A549 (cell line): ENCODE data around the gene ZNF22. TPM values are rescaled to one million over a fixed set of nuclear protein-coding genes. Genes with fewer than 3 reads are reported as not detected.

Source experiments
- ATAC-seq, 2 experiments: fragments of 200-7000 bp in 1 of 2; fragments of >200 bp in 1 of 2; cut with Nextera tagmentation in 1 of 2; cut with Tn5 transposase in 1 of 2; 3 replicates each; pipeline versions ENCODE4 v1.8.0 to v1.9.1; 2018 to 2020; ENCODE audit warnings: mild to moderate bottlenecking in 1 of 2, moderate library complexity in 1 of 2
- CTCF ChIA-PET: fragments of 300-600 bp; sonication (Branson Sonifier 250); formaldehyde crosslinking; extraction: SDS; loops from one replicate; lab custom pipeline; 2021; ENCODE audit warnings: antibody characterized with exemption, inconsistent platforms; lab: Yijun Ruan, JAX
- POLR2A ChIA-PET: fragments of 350-600 bp; formaldehyde crosslinking; extraction: SDS; loops from one replicate; lab custom pipeline; 2021; ENCODE audit warnings: antibody characterized with exemption, inconsistent platforms; lab: Yijun Ruan, JAX
- DNase-seq, 2 experiments: peaks; one replicate each; pipeline versions ENCODE4 v3.0.0 to v3.0.0-alpha.2; 2011 to 2016; ENCODE audit warnings: low read depth in 1 of 2, low spot score in 1 of 2
- FAIRE-seq: peaks from 2 replicates; lab custom pipeline; 2011; peaks lifted over from hg19 to GRCh38; lab: Jason Lieb, UNC
- H3K27ac ChIP-seq, 2 experiments: fragments of >200 bp; sonication (Bioruptor Twin); formaldehyde crosslinking; 3 replicates each; pipeline ENCODE4 v1.5.1; 2016 to 2017
- H3K4me1 ChIP-seq: fragments of >200 bp; sonication (Bioruptor Twin); formaldehyde crosslinking; 3 replicates; pipeline ENCODE4 v1.6.1; 2016
- H3K4me2 ChIP-seq: fragments of >200 bp; sonication (Bioruptor Twin); formaldehyde crosslinking; 3 replicates; pipeline ENCODE4 v1.6.1; 2016
- H3K4me3 ChIP-seq: fragments of >200 bp; sonication (Bioruptor Twin); formaldehyde crosslinking; 3 replicates; pipeline ENCODE4 v1.5.1; 2016
- H3K9me3 ChIP-seq: fragments of >200 bp; sonication (Bioruptor Twin); formaldehyde crosslinking; 3 replicates; pipeline ENCODE4 v1.6.1; 2016
- BCL3 ChIP-seq: fragments of >200 bp; sonication (Bioruptor Twin); formaldehyde crosslinking; IDR thresholded peaks from 3 replicates; pipeline ENCODE4 v1.6.1; 2016
- BHLHE40 ChIP-seq: IDR thresholded peaks from 2 replicates; pipeline ENCODE4 v1.6.1; 2012; ENCODE audit warnings: low read depth, low read length, inconsistent platforms
- CBX2 ChIP-seq: fragments of 200-600 bp; sonication (generic); IDR thresholded peaks from 2 replicates; pipeline ENCODE4 v1.6.1; 2016; ENCODE audit warnings: low read depth, mild to moderate bottlenecking, borderline replicate concordance
- CBX8 ChIP-seq: fragments of 200-600 bp; sonication (generic); IDR thresholded peaks from 2 replicates; pipeline ENCODE4 v1.6.1; 2016
- EP300 ChIP-seq, 2 experiments: fragments of >200 bp; sonication (Bioruptor Twin); formaldehyde crosslinking; IDR thresholded peaks; 2 replicates in 1 of 2; 3 replicates in 1 of 2; pipeline ENCODE4 v1.6.1; 2016 to 2017
- HES2 ChIP-seq: fragments of >200 bp; sonication (Bioruptor Twin); formaldehyde crosslinking; IDR thresholded peaks from 2 replicates; pipeline ENCODE4 v1.6.1; 2016
- HMGXB4 ChIP-seq: fragments of 250-450 bp; sonication (Bioruptor Pico); IDR thresholded peaks from 2 replicates; pipeline ENCODE4 v1.5.0; 2021; ENCODE audit warnings: mild to moderate bottlenecking, moderate library complexity, borderline replicate concordance
- HOXA7 ChIP-seq: fragments of 250-450 bp; sonication (Bioruptor Pico); IDR thresholded peaks from 2 replicates; pipeline ENCODE4 v1.5.0; 2020; ENCODE audit warnings: mild to moderate bottlenecking, moderate library complexity
- HOXB5 ChIP-seq: fragments of 250-450 bp; sonication (Bioruptor Pico); IDR thresholded peaks from 2 replicates; pipeline ENCODE4 v1.5.0; 2020; ENCODE audit warnings: mild to moderate bottlenecking, moderate library complexity
- JUN ChIP-seq, 2 experiments: fragments of >200 bp; sonication (Bioruptor Twin); formaldehyde crosslinking; IDR thresholded peaks; 2 replicates in 1 of 2; 3 replicates in 1 of 2; pipeline ENCODE4 v1.6.1; 2016 to 2017
- KDM5A ChIP-seq: fragments of 200-600 bp; sonication (generic); IDR thresholded peaks from 2 replicates; pipeline ENCODE4 v1.6.1; 2016; ENCODE audit warnings: antibody characterized with exemption, mild to moderate bottlenecking
- NFE2L2 ChIP-seq: fragments of 150-350 bp; conservative IDR thresholded peaks from 2 replicates; pipeline ENCODE4 v1.6.1; 2014; ENCODE audit warnings: low read length
- PBX3 ChIP-seq: IDR thresholded peaks from 2 replicates; pipeline ENCODE4 v1.6.1; 2012
- PHF8 ChIP-seq: fragments of 200-600 bp; sonication (generic); IDR thresholded peaks from 2 replicates; pipeline ENCODE4 v1.6.1; 2016; ENCODE audit warnings: low read depth, mild to moderate bottlenecking, antibody characterized with exemption, moderate library complexity, borderline replicate concordance
- POLR2A ChIP-seq: IDR thresholded peaks from 2 replicates; pipeline ENCODE4 v1.6.1; 2012; ENCODE audit warnings: mild to moderate bottlenecking, low read length
- RAD21 ChIP-seq, 2 experiments: fragments of >200 bp in 1 of 2; sonication (Bioruptor Twin) in 1 of 2; formaldehyde crosslinking in 1 of 2; IDR thresholded peaks in 1 of 2; conservative IDR thresholded peaks in 1 of 2; 2 replicates in 1 of 2; 3 replicates in 1 of 2; pipeline ENCODE4 v1.6.1; 2012 to 2018; ENCODE audit warnings: inconsistent platforms in 1 of 2
- RCOR1 ChIP-seq: fragments of 150-350 bp; IDR thresholded peaks from 2 replicates; pipeline ENCODE4 v1.6.1; 2014; ENCODE audit warnings: antibody characterized with exemption, low read length, low read depth
- RFX5 ChIP-seq: fragments of 450-650 bp; IDR thresholded peaks from 2 replicates; pipeline ENCODE4 v1.7.1; 2014; ENCODE audit warnings: antibody characterized with exemption, mild to moderate bottlenecking, moderate library complexity
- RNF2 ChIP-seq: fragments of 200-600 bp; sonication (generic); IDR thresholded peaks from 2 replicates; pipeline ENCODE4 v1.6.1; 2016; ENCODE audit warnings: low read depth, mild to moderate bottlenecking, antibody characterized with exemption, moderate library complexity, borderline replicate concordance
- SMC3 ChIP-seq: fragments of >200 bp; sonication (Bioruptor Twin); formaldehyde crosslinking; IDR thresholded peaks from 3 replicates; pipeline ENCODE4 v1.6.1; 2018; ENCODE audit warnings: inconsistent platforms
- SREBF2 ChIP-seq: fragments of 450-650 bp; IDR thresholded peaks from 2 replicates; pipeline ENCODE4 v1.6.1; 2014; ENCODE audit warnings: mild to moderate bottlenecking, moderate library complexity
- ZFP36 ChIP-seq: fragments of 450-650 bp; IDR thresholded peaks from 2 replicates; pipeline ENCODE4 v1.6.1; 2014; ENCODE audit warnings: borderline replicate concordance; ENCODE audit not compliant: partially characterized antibody
- WGBS: methylation state at CpG from one replicate; pipeline ENCODE4 v1.1.6; 2017; ENCODE audit errors: missing lambda C conversion rate; 5-methylcytosine and 5-hydroxymethylcytosine counted together
- polyA plus RNA-seq, 4 experiments: library from polyadenylated mRNA; depleted of rRNA in 3 of 4; stranded (reverse); fragments of >200 nt; fragmentation: RNase III in 1 of 4; extraction: RNeasy Plus Mini Kit Qiagen cat#74134 plus additional on column Dnase treatment in 1 of 4; gene quantifications; 2 replicates in 3 of 4; 3 replicates in 1 of 4; pipeline ENCODE4 v1.2.3, GENCODE V29; 2011 to 2017
- TF ChIP-seq, protein P1 (sequence below): fragments of 150-350 bp; IDR thresholded peaks from 2 replicates; pipeline ENCODE4 v1.6.1; 2014; ENCODE audit warnings: low read depth, mild to moderate bottlenecking, low read length
- TF ChIP-seq, protein P2 (sequence below): fragments of >200 bp; sonication (Bioruptor Twin); formaldehyde crosslinking; IDR thresholded peaks from 3 replicates; pipeline ENCODE4 v1.5.1; 2016

ZNF22 gene
- polyA plus RNA-seq, 2 of the 4 experiments (the other 2 are of a cell fraction), result 8.5 to 13.0 TPM

DNA sequence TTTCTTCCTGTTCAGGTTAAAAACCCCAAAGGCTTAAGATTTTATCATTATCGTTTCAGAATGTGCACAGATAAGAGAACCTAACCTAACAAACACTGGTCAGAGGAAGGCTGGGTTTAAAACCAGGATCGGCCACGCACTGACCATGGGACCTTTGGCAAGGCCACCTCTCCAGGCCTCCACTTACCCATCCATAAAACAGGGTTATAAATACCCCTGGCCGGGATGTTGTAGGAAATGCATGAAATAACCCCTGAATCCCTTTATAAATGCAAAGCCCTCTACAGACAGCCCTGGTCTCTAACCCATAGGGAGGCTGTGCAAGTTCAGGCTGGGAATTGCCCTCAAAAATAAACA lies 22.5 kb upstream of the ZNF22 start:
- ATAC-seq (no peak), FAIRE-seq (no peak), DNase-seq (no peak)
- Histone ChIP-seq H3K4me2 (peak overlapping the region; percentile 93), H3K9me3 (no peaks in the 10 kb centered on the region), H3K27ac (peak overlapping the region; percentile 82 to 92), H3K4me1 (peaks cover 61% of the 10 kb centered on the region), H3K4me3 (peak overlapping the region; percentile 21; the same call in 1 of the 3 replicates)
- ChIA-PET POLR2A (interaction anchor here (1.0 to 1.2 kb wide), 3 partner anchors 9 to 20 kb away, joined by 3 to 12 read pairs (median 5); partner anchors contain the start of gene RASSF4), CTCF (interaction anchor here (1.0 to 9.7 kb wide), 6 partner anchors 9 to 46 kb away, joined by 3 to 69 read pairs (median 4); no protein-coding TSS in a partner anchor)
- 90% methylated on average over 4 of the region's 4 CpGs for WGBS
- TF ChIP-seq EP300 (IDR thresholded peaks at IDR 0.05) (no peak), ZFP36 (no peak), CBX2 (no peak)

- ChIA-PET POLR2A (interaction anchor here (0.6 to 1.2 kb wide), 7 partner anchors 10 to 67 kb away, joined by 3 to 12 read pairs (median 4); partner anchors contain the start of genes RASSF4 and TMEM72), CTCF (interaction anchor here (1.0 to 9.7 kb wide), 7 partner anchors 10 to 46 kb away, joined by 3 to 69 read pairs (median 4); no protein-coding TSS in a partner anchor)
- Histone ChIP-seq H3K4me3 (peak within 1 kb of the TSS; percentile 21; the same call in 1 of the 3 replicates), H3K4me2 (peak within 1 kb of the TSS; percentile 93), H3K4me1 (peaks cover 61% of the 10 kb centered on the region), H3K27ac (peak within 1 kb of the TSS; percentile 82 to 92), H3K9me3 (no peaks in the 10 kb centered on the region)
- no peak for FAIRE-seq
- WGBS, result 23% methylated on average over 11 of the region's 12 CpGs
- peak; percentile 35 to 63 for ATAC-seq
- DNase-seq, result peak; percentile 69 to 88
- TF ChIP-seq POLR2A, result peak; percentile 56
- no peak for TF ChIP-seq HMGXB4 (CRISPR knock-in tag)
- TF ChIP-seq HOXA7 (CRISPR knock-in tag), result no peak
- TF ChIP-seq RCOR1, result no peak
- no peak for TF ChIP-seq RFX5
- TF ChIP-seq RAD21 (conservative IDR thresholded peaks at IDR 0.05 in 1 of 2, IDR thresholded peaks at IDR 0.05 in 1 of 2), result no peak
- peak; percentile 100 for TF ChIP-seq HOXB5 (CRISPR knock-in tag)
- no peak for TF ChIP-seq NFE2L2
- no peak for TF ChIP-seq BCL3
- TF ChIP-seq JUN (IDR thresholded peaks at IDR 0.05), result no peak
- TF ChIP-seq BHLHE40, result no peak
- TF ChIP-seq RNF2, result no peak
- peak; percentile 57; the same call in 1 of the 2 replicates for TF ChIP-seq PHF8
- TF ChIP-seq, protein P1, sequence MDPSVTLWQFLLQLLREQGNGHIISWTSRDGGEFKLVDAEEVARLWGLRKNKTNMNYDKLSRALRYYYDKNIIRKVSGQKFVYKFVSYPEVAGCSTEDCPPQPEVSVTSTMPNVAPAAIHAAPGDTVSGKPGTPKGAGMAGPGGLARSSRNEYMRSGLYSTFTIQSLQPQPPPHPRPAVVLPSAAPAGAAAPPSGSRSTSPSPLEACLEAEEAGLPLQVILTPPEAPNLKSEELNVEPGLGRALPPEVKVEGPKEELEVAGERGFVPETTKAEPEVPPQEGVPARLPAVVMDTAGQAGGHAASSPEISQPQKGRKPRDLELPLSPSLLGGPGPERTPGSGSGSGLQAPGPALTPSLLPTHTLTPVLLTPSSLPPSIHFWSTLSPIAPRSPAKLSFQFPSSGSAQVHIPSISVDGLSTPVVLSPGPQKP, result no peak
- TF ChIP-seq SREBF2, result no peak
- TF ChIP-seq CBX8, result no peak
- TF ChIP-seq PBX3, result peak; percentile 91
- TF ChIP-seq, protein P2, sequence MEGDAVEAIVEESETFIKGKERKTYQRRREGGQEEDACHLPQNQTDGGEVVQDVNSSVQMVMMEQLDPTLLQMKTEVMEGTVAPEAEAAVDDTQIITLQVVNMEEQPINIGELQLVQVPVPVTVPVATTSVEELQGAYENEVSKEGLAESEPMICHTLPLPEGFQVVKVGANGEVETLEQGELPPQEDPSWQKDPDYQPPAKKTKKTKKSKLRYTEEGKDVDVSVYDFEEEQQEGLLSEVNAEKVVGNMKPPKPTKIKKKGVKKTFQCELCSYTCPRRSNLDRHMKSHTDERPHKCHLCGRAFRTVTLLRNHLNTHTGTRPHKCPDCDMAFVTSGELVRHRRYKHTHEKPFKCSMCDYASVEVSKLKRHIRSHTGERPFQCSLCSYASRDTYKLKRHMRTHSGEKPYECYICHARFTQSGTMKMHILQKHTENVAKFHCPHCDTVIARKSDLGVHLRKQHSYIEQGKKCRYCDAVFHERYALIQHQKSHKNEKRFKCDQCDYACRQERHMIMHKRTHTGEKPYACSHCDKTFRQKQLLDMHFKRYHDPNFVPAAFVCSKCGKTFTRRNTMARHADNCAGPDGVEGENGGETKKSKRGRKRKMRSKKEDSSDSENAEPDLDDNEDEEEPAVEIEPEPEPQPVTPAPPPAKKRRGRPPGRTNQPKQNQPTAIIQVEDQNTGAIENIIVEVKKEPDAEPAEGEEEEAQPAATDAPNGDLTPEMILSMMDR, result no peak
- TF ChIP-seq KDM5A, result no peak
- no peak for TF ChIP-seq SMC3
- TF ChIP-seq HES2, result no peak
Observed at GRCh38 chr10:44978570-44979280, 22.0 kb upstream of the ZNF22 start, which contains the start of gene DEPP1. Gene DEPP1, minus strand, starts transcription at chr10:44978809. Its CDS starts 779 bp downstream, at chr10:44978030.
